ENCODE results near the gene EDC4.
A peak's percentile ranks its signal among the peaks of the same experiment; 100 is the strongest.

EDC4 gene

GRCh38 chr16:67828651-67829050, 44.2 kb upstream of the EDC4 start:
- H3K4ac ChIP-seq (ENCODE audit: low read length): no peak overlapping the region
- no peak overlapping the region for H3K14ac ChIP-seq (ENCODE audit: low read length)
- H2AK5ac ChIP-seq (ENCODE audit: low read depth, low read length): no peak overlapping the region
- no peak overlapping the region for H2BK12ac ChIP-seq (ENCODE audit: low read length)
- H3K27ac ChIP-seq (replicated peaks; ENCODE audit: low read length): no peak overlapping the region
- peaks cover 8 to 11% of the 10 kb centered on the region in 2 donors for H3K4me1 ChIP-seq (ENCODE audit: control insufficient read depth in 2 of 2, insufficient read depth in 1 of 2, low read depth in 1 of 2, low read length in 2 of 2)
- no peak overlapping the region for H3K9ac ChIP-seq (ENCODE audit: low read depth, low read length, poor library complexity)
- no peak overlapping the region for H2BK120ac ChIP-seq (ENCODE audit: low read depth, low read length)
- no peak overlapping the region for H2BK15ac ChIP-seq (ENCODE audit: low read length)
- no CpG with 5 or more reads among the region's 4 CpGs for WGBS, 2 donors (ENCODE audit: extremely low coverage in 2 of 2, insufficient read length in 2 of 2, insufficient replicate concordance in 1 of 2)
- H3K36me3 ChIP-seq (replicated peaks in 1 of 2; ENCODE audit: control insufficient read depth in 2 of 2, insufficient read depth in 2 of 2, low read length in 2 of 2): peaks cover 35 to 73% of the 10 kb centered on the region in 2 donors
- H4K8ac ChIP-seq (ENCODE audit: low read depth, low read length): no peak overlapping the region
- H2BK5ac ChIP-seq (ENCODE audit: low read length): no peak overlapping the region
- H3K27me3 ChIP-seq (ENCODE audit: control insufficient read depth in 3 of 3, insufficient read depth in 3 of 3, low read depth in 1 of 3, low read length in 3 of 3): no peaks in the 10 kb centered on the region
- H3K4me3 ChIP-seq (ENCODE audit: low read length in 2 of 2): no peak overlapping the region
- no peak overlapping the region for H3K23ac ChIP-seq (ENCODE audit: low read depth, low read length, poor library complexity)
- no peak overlapping the region for H3K18ac ChIP-seq (ENCODE audit: low read length)
- H3K79me1 ChIP-seq (ENCODE audit: low read depth, low read length): peaks cover 3% of the 10 kb centered on the region
- no peak overlapping the region for H3K4me2 ChIP-seq (ENCODE audit: insufficient read depth, low read length, poor library complexity, severe bottlenecking)
- H2AFZ ChIP-seq (ENCODE audit: low read length): no peak overlapping the region
- no peak for DNase-seq (ENCODE audit: low spot score)
- H4K91ac ChIP-seq (ENCODE audit: low read depth, low read length, poor library complexity): no peak overlapping the region
- no peaks in the 10 kb centered on the region for H3K9me3 ChIP-seq (replicated peaks in 1 of 2; ENCODE audit: control insufficient read depth in 2 of 2, insufficient read depth in 1 of 2, low read depth in 1 of 2, low read length in 2 of 2)

DNA sequence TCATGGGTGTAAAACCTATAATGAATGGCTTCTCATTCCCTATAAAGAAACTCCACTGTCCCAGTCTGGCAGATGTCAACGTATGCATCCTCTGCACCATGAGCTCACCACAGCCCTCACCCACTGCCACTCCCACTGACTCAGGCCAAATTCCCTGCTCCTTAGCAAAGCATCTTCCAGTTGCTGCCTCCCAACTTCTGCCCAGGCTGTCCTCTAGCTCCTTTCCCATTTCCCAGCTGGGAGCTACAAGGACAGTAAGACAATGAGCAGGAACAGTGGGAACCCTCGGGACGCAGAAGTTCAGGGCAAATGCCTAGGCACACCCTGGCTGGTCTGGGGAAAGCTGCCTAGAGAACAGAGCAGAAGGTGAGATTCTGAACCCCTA, 39.8 kb upstream of the EDC4 start:
- Histone ChIP-seq H2BK15ac (ENCODE audit: low read length) (no peak overlapping the region), H2AK5ac (ENCODE audit: low read depth, low read length) (no peak overlapping the region), H3K4ac (ENCODE audit: low read length) (no peak overlapping the region), H3K79me1 (ENCODE audit: low read depth, low read length) (peaks cover 3% of the 10 kb centered on the region), H4K8ac (ENCODE audit: low read depth, low read length) (no peak overlapping the region), H3K18ac (ENCODE audit: low read length) (no peak overlapping the region), H3K4me1 (ENCODE audit: control insufficient read depth in 2 of 2, insufficient read depth in 1 of 2, low read depth in 1 of 2, low read length in 2 of 2) (peaks cover 6 to 8% of the 10 kb centered on the region in 2 donors), H3K23ac (ENCODE audit: low read depth, low read length, poor library complexity) (no peak overlapping the region), H3K9ac (ENCODE audit: low read depth, low read length, poor library complexity) (peak overlapping the region; percentile 65), H2BK12ac (ENCODE audit: low read length) (no peak overlapping the region), H3K4me2 (ENCODE audit: insufficient read depth, low read length, poor library complexity, severe bottlenecking) (peak overlapping the region; percentile 94), H2BK5ac (ENCODE audit: low read length) (no peak overlapping the region), H3K36me3 (replicated peaks in 1 of 2; ENCODE audit: control insufficient read depth in 2 of 2, insufficient read depth in 2 of 2, low read length in 2 of 2) (peaks cover 31 to 45% of the 10 kb centered on the region in 2 donors), H3K27ac (replicated peaks; ENCODE audit: low read length) (no peak overlapping the region), H2BK120ac (ENCODE audit: low read depth, low read length) (no peak overlapping the region), H2AFZ (ENCODE audit: low read length) (peak overlapping the region; percentile 82), H3K14ac (ENCODE audit: low read length) (no peak overlapping the region), H3K27me3 (ENCODE audit: control insufficient read depth in 3 of 3, insufficient read depth in 3 of 3, low read depth in 1 of 3, low read length in 3 of 3) (no peaks in the 10 kb centered on the region), H3K4me3 (ENCODE audit: low read length in 2 of 2) (peak overlapping the region; percentile 88 to 93), H4K91ac (ENCODE audit: low read depth, low read length, poor library complexity) (no peak overlapping the region), H3K9me3 (replicated peaks in 1 of 2; ENCODE audit: control insufficient read depth in 2 of 2, insufficient read depth in 1 of 2, low read depth in 1 of 2, low read length in 2 of 2) (no peaks in the 10 kb centered on the region)
- no CpG with 5 or more reads among the region's 3 CpGs for WGBS, 2 donors (ENCODE audit: extremely low coverage in 2 of 2, insufficient read length in 2 of 2, insufficient replicate concordance in 1 of 2)
- DNase-seq (ENCODE audit: low spot score): no peak

GRCh38 chr16:67833415-67834241, 39.2 kb upstream of the EDC4 start:
- Histone ChIP-seq H3K36me3 (replicated peaks in 1 of 2; ENCODE audit: control insufficient read depth in 2 of 2, insufficient read depth in 2 of 2, low read length in 2 of 2) (peaks cover 29 to 39% of the 10 kb centered on the region in 2 donors), H4K91ac (ENCODE audit: low read depth, low read length, poor library complexity) (no peak overlapping the region), H2BK5ac (ENCODE audit: low read length) (no peak overlapping the region), H3K9me3 (replicated peaks in 1 of 2; ENCODE audit: control insufficient read depth in 2 of 2, insufficient read depth in 1 of 2, low read depth in 1 of 2, low read length in 2 of 2) (no peaks in the 10 kb centered on the region), H3K18ac (ENCODE audit: low read length) (peak overlapping the region; percentile 54), H3K27ac (replicated peaks; ENCODE audit: low read length) (no peak overlapping the region), H2BK12ac (ENCODE audit: low read length) (no peak overlapping the region), H2BK15ac (ENCODE audit: low read length) (no peak overlapping the region), H3K14ac (ENCODE audit: low read length) (no peak overlapping the region), H3K23ac (ENCODE audit: low read depth, low read length, poor library complexity) (peak overlapping the region; percentile 59), H3K4me3 (ENCODE audit: low read length in 2 of 2) (peak overlapping the region; percentile 88 to 93), H3K9ac (ENCODE audit: low read depth, low read length, poor library complexity) (peak overlapping the region; percentile 81), H3K4me2 (ENCODE audit: insufficient read depth, low read length, poor library complexity, severe bottlenecking) (peak overlapping the region; percentile 94), H2AFZ (ENCODE audit: low read length) (peak overlapping the region; percentile 82), H2BK120ac (ENCODE audit: low read depth, low read length) (no peak overlapping the region), H3K79me1 (ENCODE audit: low read depth, low read length) (peaks cover 3% of the 10 kb centered on the region), H3K27me3 (ENCODE audit: control insufficient read depth in 3 of 3, insufficient read depth in 3 of 3, low read depth in 1 of 3, low read length in 3 of 3) (no peaks in the 10 kb centered on the region), H4K8ac (ENCODE audit: low read depth, low read length) (no peak overlapping the region), H3K4me1 (ENCODE audit: control insufficient read depth in 2 of 2, insufficient read depth in 1 of 2, low read depth in 1 of 2, low read length in 2 of 2) (peaks cover 6 to 8% of the 10 kb centered on the region in 2 donors), H2AK5ac (ENCODE audit: low read depth, low read length) (no peak overlapping the region), H3K4ac (ENCODE audit: low read length) (no peak overlapping the region)
- WGBS, 2 donors (ENCODE audit: extremely low coverage in 2 of 2, insufficient read length in 2 of 2, insufficient replicate concordance in 1 of 2): no CpG with 5 or more reads among the region's 49 CpGs
- DNase-seq (ENCODE audit: low spot score): peak; percentile 90

- no peak overlapping the region for H3K23ac ChIP-seq (ENCODE audit: low read depth, low read length, poor library complexity)
- no peak overlapping the region for H3K4ac ChIP-seq (ENCODE audit: low read length)
- no peak overlapping the region for H4K8ac ChIP-seq (ENCODE audit: low read depth, low read length)
- peak overlapping the region; percentile 82 for H2AFZ ChIP-seq (ENCODE audit: low read length)
- H2BK5ac ChIP-seq (ENCODE audit: low read length): no peak overlapping the region
- no CpG with 5 or more reads among the region's 10 CpGs for WGBS, 2 donors (ENCODE audit: extremely low coverage in 2 of 2, insufficient read length in 2 of 2, insufficient replicate concordance in 1 of 2)
- no peaks in the 10 kb centered on the region for H3K9me3 ChIP-seq (replicated peaks in 1 of 2; ENCODE audit: control insufficient read depth in 2 of 2, insufficient read depth in 1 of 2, low read depth in 1 of 2, low read length in 2 of 2)
- H3K27ac ChIP-seq (replicated peaks; ENCODE audit: low read length): no peak overlapping the region
- no peaks in the 10 kb centered on the region for H3K27me3 ChIP-seq (ENCODE audit: control insufficient read depth in 3 of 3, insufficient read depth in 3 of 3, low read depth in 1 of 3, low read length in 3 of 3)
- H3K4me2 ChIP-seq (ENCODE audit: insufficient read depth, low read length, poor library complexity, severe bottlenecking): no peak overlapping the region
- peaks cover 3% of the 10 kb centered on the region for H3K79me1 ChIP-seq (ENCODE audit: low read depth, low read length)
- H3K36me3 ChIP-seq (replicated peaks in 1 of 2; ENCODE audit: control insufficient read depth in 2 of 2, insufficient read depth in 2 of 2, low read length in 2 of 2): peaks cover 27 to 33% of the 10 kb centered on the region in 2 donors
- no peak overlapping the region for H2BK15ac ChIP-seq (ENCODE audit: low read length)
- DNase-seq (ENCODE audit: low spot score): no peak
- H2BK120ac ChIP-seq (ENCODE audit: low read depth, low read length): no peak overlapping the region
- no peak overlapping the region for H2AK5ac ChIP-seq (ENCODE audit: low read depth, low read length)
- no peak overlapping the region for H2BK12ac ChIP-seq (ENCODE audit: low read length)
- H3K14ac ChIP-seq (ENCODE audit: low read length): no peak overlapping the region
- no peak overlapping the region for H4K91ac ChIP-seq (ENCODE audit: low read depth, low read length, poor library complexity)
- H3K4me3 ChIP-seq (ENCODE audit: low read length in 2 of 2): peak overlapping the region in 1 of 2 donors; percentile 93
- H3K4me1 ChIP-seq (ENCODE audit: control insufficient read depth in 2 of 2, insufficient read depth in 1 of 2, low read depth in 1 of 2, low read length in 2 of 2): peaks cover 6 to 8% of the 10 kb centered on the region in 2 donors
- no peak overlapping the region for H3K9ac ChIP-seq (ENCODE audit: low read depth, low read length, poor library complexity)
- H3K18ac ChIP-seq (ENCODE audit: low read length): no peak overlapping the region
Observed at GRCh38 chr16:67834242-67834614, 38.6 kb upstream of the EDC4 start.
